ENCODE results near the gene PRKN. TPM values are rescaled to one million over a fixed set of nuclear protein-coding genes. Genes with fewer than 3 reads are reported as not detected.

PRKN gene
- total and polyA plus RNA-seq, 9 of the 15 experiments (the other 6 are each of a cell fraction or from before 2014, with no cell fraction given) = 0.03 to 0.96 (median 0.15) TPM; not detected in 2

DNA sequence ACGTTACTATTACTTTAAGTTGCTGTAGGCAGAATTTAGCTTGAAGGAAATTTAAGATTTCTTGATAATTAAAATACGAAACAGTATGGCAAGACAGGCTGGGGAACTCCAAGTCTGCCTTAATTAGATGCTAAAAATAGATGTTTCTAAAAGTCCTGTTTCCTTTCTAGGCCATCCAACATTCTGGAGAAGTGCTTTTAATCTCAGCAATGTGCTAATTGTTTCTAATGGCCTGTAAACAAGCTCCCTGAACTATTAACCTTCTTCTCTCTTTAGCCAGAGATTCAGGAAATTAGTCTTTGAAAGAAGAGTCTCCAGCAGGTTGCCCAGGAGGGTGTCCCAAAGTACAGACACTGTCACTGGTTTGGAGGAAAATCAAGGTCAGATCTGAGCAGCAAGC lies 776.4 kb downstream of the PRKN start:
- Histone ChIP-seq H4K20me1 (replicated peaks; ENCODE audit: control insufficient read depth, insufficient read depth, low read length) (no peaks in the 10 kb centered on the region), H3K79me2 (ENCODE audit: control insufficient read depth, insufficient read depth, low read length) (no peaks in the 10 kb centered on the region), H3K4me3 (no peak overlapping the region), H3K9me1 (ENCODE audit: control insufficient read depth, insufficient read depth, low read length) (no peaks in the 10 kb centered on the region), H3K9ac (ENCODE audit: insufficient read depth in 1 of 2, low read depth in 2 of 2, low read length in 2 of 2) (no peak overlapping the region), H3K27ac (ENCODE audit: extremely low read depth, low read depth, low read length) (no peak overlapping the region), H3K9me3 (replicated peaks; ENCODE audit: control insufficient read depth, insufficient read depth, low read depth, low read length) (no peaks in the 10 kb centered on the region; the same call in 1 of the 2 replicates), H2AFZ (ENCODE audit: low read depth, low read length) (no peak overlapping the region), H3K4me2 (ENCODE audit: insufficient read depth, low read length) (no peak overlapping the region), H3K36me3 (ENCODE audit: control insufficient read depth, insufficient read depth, low read length) (no peaks in the 10 kb centered on the region), H3K4me1 (replicated peaks in 1 of 2; ENCODE audit: control insufficient read depth in 2 of 2, insufficient read depth in 2 of 2, low read length in 2 of 2) (no peaks in the 10 kb centered on the region), H3K27me3 (ENCODE audit: control insufficient read depth in 2 of 2, insufficient read depth in 2 of 2, low read length in 2 of 2) (0 out of 5 replicates have a peak, but pooled peaks cover 0 to 3% of the 10 kb centered on the region in 2 experiments)
- TF ChIP-seq THRAP3 (IDR thresholded peaks at IDR 0.05; ENCODE audit: borderline replicate concordance) (no peak), GTF2F1 (IDR thresholded peaks at IDR 0.05; ENCODE audit: low read depth, low read length) (no peak), GATA2 (CRISPR knock-in tag; IDR thresholded peaks at IDR 0.05) (no peak), BCOR (IDR thresholded peaks at IDR 0.05) (no peak), HMG20B (CRISPR knock-in tag; IDR thresholded peaks at IDR 0.05) (no peak)
- TF ChIP-seq, protein P1, sequence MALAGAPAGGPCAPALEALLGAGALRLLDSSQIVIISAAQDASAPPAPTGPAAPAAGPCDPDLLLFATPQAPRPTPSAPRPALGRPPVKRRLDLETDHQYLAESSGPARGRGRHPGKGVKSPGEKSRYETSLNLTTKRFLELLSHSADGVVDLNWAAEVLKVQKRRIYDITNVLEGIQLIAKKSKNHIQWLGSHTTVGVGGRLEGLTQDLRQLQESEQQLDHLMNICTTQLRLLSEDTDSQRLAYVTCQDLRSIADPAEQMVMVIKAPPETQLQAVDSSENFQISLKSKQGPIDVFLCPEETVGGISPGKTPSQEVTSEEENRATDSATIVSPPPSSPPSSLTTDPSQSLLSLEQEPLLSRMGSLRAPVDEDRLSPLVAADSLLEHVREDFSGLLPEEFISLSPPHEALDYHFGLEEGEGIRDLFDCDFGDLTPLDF (CRISPR knock-in tag; IDR thresholded peaks at IDR 0.05) = no peak
- TF ChIP-seq, protein P2, sequence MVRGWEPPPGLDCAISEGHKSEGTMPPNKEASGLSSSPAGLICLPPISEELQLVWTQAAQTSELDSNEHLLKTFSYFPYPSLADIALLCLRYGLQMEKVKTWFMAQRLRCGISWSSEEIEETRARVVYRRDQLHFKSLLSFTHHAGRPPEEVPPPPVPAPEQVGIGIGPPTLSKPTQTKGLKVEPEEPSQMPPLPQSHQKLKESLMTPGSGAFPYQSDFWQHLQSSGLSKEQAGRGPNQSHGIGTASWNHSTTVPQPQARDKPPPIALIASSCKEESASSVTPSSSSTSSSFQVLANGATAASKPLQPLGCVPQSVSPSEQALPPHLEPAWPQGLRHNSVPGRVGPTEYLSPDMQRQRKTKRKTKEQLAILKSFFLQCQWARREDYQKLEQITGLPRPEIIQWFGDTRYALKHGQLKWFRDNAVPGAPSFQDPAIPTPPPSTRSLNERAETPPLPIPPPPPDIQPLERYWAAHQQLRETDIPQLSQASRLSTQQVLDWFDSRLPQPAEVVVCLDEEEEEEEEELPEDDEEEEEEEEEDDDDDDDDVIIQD (CRISPR knock-in tag; IDR thresholded peaks at IDR 0.05) = no peak
- TF ChIP-seq, protein P3, sequence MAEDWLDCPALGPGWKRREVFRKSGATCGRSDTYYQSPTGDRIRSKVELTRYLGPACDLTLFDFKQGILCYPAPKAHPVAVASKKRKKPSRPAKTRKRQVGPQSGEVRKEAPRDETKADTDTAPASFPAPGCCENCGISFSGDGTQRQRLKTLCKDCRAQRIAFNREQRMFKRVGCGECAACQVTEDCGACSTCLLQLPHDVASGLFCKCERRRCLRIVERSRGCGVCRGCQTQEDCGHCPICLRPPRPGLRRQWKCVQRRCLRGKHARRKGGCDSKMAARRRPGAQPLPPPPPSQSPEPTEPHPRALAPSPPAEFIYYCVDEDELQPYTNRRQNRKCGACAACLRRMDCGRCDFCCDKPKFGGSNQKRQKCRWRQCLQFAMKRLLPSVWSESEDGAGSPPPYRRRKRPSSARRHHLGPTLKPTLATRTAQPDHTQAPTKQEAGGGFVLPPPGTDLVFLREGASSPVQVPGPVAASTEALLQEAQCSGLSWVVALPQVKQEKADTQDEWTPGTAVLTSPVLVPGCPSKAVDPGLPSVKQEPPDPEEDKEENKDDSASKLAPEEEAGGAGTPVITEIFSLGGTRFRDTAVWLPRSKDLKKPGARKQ (CRISPR knock-in tag; IDR thresholded peaks at IDR 0.05) = no peak
- TF ChIP-seq, protein P4, sequence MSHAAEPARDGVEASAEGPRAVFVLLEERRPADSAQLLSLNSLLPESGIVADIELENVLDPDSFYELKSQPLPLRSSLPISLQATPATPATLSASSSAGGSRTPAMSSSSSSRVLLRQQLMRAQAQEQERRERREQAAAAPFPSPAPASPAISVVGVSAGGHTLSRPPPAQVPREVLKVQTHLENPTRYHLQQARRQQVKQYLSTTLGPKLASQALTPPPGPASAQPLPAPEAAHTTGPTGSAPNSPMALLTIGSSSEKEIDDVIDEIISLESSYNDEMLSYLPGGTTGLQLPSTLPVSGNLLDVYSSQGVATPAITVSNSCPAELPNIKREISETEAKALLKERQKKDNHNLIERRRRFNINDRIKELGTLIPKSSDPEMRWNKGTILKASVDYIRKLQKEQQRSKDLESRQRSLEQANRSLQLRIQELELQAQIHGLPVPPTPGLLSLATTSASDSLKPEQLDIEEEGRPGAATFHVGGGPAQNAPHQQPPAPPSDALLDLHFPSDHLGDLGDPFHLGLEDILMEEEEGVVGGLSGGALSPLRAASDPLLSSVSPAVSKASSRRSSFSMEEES (CRISPR knock-in tag; IDR thresholded peaks at IDR 0.05) = no peak
- TF ChIP-seq, protein P5, sequence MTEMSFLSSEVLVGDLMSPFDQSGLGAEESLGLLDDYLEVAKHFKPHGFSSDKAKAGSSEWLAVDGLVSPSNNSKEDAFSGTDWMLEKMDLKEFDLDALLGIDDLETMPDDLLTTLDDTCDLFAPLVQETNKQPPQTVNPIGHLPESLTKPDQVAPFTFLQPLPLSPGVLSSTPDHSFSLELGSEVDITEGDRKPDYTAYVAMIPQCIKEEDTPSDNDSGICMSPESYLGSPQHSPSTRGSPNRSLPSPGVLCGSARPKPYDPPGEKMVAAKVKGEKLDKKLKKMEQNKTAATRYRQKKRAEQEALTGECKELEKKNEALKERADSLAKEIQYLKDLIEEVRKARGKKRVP (CRISPR knock-in tag; IDR thresholded peaks at IDR 0.05) = no peak
- POLR2A ChIA-PET = interaction anchor here (1.2 kb wide), 1 partner anchor 87 kb away, joined by 3 read pairs; no protein-coding TSS in a partner anchor
- ATAC-seq (no peak), FAIRE-seq (no peak), DNase-seq (ENCODE audit: extremely low read depth in 1 of 4, low spot score in 3 of 4) (no peak)
- WGBS (ENCODE audit: insufficient coverage, low coverage, missing lambda C conversion rate) = 2% methylated on average over 2 of the region's 2 CpGs
- intact Hi-C loops (cut with micrococcal nuclease) = no loop called here
- in situ Hi-C loops (cut with MboI) = no loop called here
- CTCF ChIA-PET (ENCODE audit: low intra/inter-chr PET ratio) = no interaction called here
- BruUV-seq (replicated peaks) = no TSS peak
